NT2/D1 (cell line): ENCODE results near the gene SYT12.

Experiments
- SUZ12 ChIP-seq: IDR thresholded peaks from 2 replicates; pipeline ENCODE4 v1.6.1; 2011; ENCODE audit not compliant: insufficient read length, insufficient read depth; ENCODE audit errors: extremely low read depth
- YY1 ChIP-seq: IDR thresholded peaks from 2 replicates; pipeline ENCODE4 v1.6.1; 2011; ENCODE audit not compliant: insufficient read length, insufficient read depth
- ZNF274 ChIP-seq: IDR thresholded peaks from 2 replicates; pipeline ENCODE4 v1.6.1; 2011; ENCODE audit warnings: mild to moderate bottlenecking, low read depth, low read length

GRCh38 chr11:67013511-67014045, 9.4 kb upstream of the SYT12 start:
- TF ChIP-seq ZNF274 = no peak
- TF ChIP-seq SUZ12 = no peak
- TF ChIP-seq YY1 = no peak
